IPS-20b (cell line): ENCODE data around the gene AARS2.
"Not testable (repeated sequence)": the region's sequence is repeated elsewhere in the genome, so short reads cannot be mapped to it uniquely, and the experiment has no call there.

Experiments used
- H3K27ac ChIP-seq: one replicate; pipeline ENCODE4 v1.5.1; 2013; ENCODE audit warnings: low read length
- H3K27me3 ChIP-seq: 2 replicates; pipeline ENCODE4 v1.6.1; 2013; ENCODE audit warnings: mild to moderate bottlenecking, low read length, inconsistent platforms; ENCODE audit not compliant: insufficient read depth
- H3K36me3 ChIP-seq: 2 replicates; pipeline ENCODE4 v1.6.1; 2013; ENCODE audit warnings: low read depth, mild to moderate bottlenecking, inconsistent platforms, low read length, moderate library complexity; ENCODE audit not compliant: insufficient read depth
- H3K4me1 ChIP-seq: 2 replicates; pipeline ENCODE4 v1.6.1; 2013; ENCODE audit warnings: mild to moderate bottlenecking, control low read depth, inconsistent platforms, low read length, moderate library complexity; ENCODE audit not compliant: insufficient read depth
- H3K4me3 ChIP-seq: 2 replicates; pipeline ENCODE4 v1.5.1; 2013; ENCODE audit warnings: mild to moderate bottlenecking, low read length, inconsistent platforms
- H3K9ac ChIP-seq: 2 replicates; pipeline ENCODE4 v1.6.1; 2013; ENCODE audit warnings: low read depth, mild to moderate bottlenecking, inconsistent platforms, low read length, moderate library complexity
- H3K9me3 ChIP-seq: 2 replicates; pipeline ENCODE4 v1.6.1; 2013; ENCODE audit warnings: mild to moderate bottlenecking, low read depth, low read length, inconsistent platforms; ENCODE audit not compliant: insufficient read depth

Gene AARS2

DNA sequence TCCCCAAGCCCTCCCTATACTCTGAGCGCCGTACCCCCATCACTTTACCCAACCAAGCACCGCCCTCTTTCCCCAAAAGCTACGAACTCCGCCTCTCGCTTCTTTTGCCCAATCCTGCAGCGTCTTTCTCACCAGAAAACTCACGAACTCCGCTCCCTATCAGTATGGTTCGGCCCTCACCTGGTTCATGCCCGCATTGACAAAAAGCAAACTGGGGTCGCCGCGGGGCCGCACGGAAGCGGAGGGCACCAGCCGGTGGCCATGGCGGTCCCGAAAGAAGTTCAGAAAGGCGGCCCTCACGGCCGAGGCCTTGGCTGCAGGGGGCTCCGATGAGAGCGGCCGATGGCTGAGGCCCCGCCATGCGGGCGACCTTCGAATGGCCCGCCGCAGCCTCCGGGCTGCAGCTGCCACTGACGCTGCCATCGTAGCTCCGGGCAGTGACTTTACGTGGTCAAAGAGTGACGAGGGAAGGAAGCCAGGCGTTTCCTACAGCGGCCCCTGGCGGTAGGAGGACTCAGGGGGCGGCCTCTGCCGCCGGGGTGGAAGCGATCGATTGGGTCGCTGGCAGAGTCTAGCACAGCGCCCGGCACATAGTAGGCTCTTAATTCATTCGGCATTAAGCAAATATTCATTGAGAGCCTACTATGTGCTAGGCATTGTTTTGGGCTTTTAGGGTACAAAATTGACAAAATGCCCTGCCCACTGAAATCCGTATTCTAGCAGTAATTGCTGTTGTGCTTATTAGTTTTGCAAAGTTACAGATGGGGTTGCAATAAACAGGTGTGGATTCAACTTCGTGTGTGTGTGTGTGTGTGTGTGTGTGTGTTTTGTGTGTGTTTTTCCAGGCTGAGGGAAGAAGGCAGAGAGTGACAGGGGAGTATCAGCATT, at the start of gene AARS2:
TSS of gene AARS2 (minus strand) at position 447 of the 888 bp plus-strand sequence. CDS start at position 423, 24 bp downstream.
- peak within 1 kb of the TSS; percentile 74 for H3K4me3 ChIP-seq
- no peaks in the 10 kb centered on the region for H3K4me1 ChIP-seq
- no peaks in the 10 kb centered on the region for H3K9me3 ChIP-seq
- H3K27ac ChIP-seq = no peak within 1 kb of the TSS
- H3K27me3 ChIP-seq = no peaks in the 10 kb centered on the region
- peaks cover 35% of the 10 kb centered on the region for H3K36me3 ChIP-seq
- peak within 1 kb of the TSS; percentile 80 for H3K9ac ChIP-seq

DNA sequence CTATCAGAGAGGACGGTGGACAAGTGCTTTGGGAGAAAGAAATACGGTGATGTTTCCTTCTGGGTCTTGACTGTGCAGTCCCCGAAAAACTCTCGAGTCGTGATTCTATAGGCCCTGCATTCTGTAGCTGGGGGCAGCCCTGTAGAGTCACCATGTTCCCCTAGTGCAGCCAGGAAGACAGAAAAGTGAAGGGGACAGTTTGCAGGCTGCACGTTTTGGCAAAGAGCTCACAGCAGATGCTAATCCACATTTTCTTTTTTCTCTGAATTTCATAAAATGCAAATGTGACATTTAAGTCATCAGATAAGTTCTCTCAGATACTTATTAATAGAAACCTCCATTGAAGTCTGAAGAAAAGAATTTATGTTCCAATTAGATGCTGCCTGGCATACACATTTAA, 48.8 kb upstream of the AARS2 start:
- Histone ChIP-seq H3K4me1 (no peaks in the 10 kb centered on the region), H3K27ac (no peak overlapping the region), H3K36me3 (no peaks in the 10 kb centered on the region), H3K27me3 (no peaks in the 10 kb centered on the region), H3K4me3 (no peak overlapping the region), H3K9me3 (no peaks in the 10 kb centered on the region), H3K9ac (no peak overlapping the region)

DNA sequence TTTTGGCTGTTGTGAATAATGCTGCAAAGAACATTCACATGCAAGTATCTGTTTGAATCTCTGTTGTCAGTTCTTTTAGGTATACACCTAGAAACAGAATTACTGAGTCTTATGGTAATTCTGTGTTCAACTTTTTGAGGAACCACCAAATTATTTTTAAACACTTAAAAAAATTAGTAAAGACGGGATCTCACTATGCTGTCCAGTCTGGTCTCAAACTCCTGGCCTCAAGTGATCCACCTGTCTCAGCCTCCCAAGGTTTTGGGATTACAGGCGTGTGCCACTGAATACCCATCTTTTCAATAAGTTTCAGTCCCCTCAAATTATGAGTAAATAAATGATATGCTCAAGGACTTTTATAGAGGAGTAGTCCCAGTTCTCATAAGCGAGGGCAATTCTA, 46.8 kb upstream of the AARS2 start:
- Histone ChIP-seq H3K4me3 (no peak overlapping the region), H3K27ac (no peak overlapping the region), H3K27me3 (no peaks in the 10 kb centered on the region), H3K4me1 (no peaks in the 10 kb centered on the region), H3K9me3 (no peaks in the 10 kb centered on the region), H3K36me3 (no peaks in the 10 kb centered on the region), H3K9ac (no peak overlapping the region)

DNA sequence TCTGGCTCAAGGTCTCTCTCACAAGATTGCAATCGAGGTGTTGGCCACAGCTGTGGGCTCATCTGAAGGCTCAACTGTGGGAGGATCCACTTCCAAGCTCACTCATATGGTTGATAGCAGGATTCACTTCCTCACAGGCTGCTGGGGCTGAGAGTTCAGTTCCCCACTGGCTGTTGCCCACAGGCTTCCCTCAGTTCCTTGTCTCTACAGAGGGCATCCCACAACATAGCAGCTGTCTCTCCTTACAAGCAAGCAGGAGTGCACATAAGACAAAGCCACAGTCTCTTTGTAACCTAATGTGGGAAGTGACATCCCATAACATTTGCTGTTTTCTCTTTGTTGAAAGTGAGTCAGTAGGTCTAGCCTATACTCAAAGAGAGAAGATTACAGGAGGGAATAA, 43.3 kb upstream of the AARS2 start:
- H3K4me1 ChIP-seq = no peaks in the 10 kb centered on the region

DNA sequence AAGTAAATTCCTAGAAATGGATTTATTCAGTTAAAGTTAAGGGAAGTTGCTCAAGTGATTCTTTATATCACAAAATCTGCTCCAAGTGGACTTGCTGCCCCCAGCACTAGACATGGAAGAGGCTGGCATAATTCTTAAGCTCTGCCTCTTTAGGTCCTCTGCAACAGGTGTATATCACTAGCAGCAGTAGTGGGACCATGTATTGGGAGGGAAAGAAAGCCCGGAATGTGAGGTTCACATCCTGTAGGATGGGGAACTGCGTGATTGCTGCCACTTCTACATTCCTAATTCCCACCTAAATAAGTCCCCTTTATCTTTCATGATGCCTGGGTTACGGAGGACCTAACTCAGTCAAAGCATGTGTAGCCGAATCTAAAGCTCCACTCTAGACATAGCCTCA, 42.5 kb upstream of the AARS2 start:
- H3K4me1 ChIP-seq = no peaks in the 10 kb centered on the region
- H3K27me3 ChIP-seq = no peaks in the 10 kb centered on the region
- H3K36me3 ChIP-seq = no peaks in the 10 kb centered on the region
- H3K4me3 ChIP-seq = no peak overlapping the region
- H3K27ac ChIP-seq = no peak overlapping the region
- no peaks in the 10 kb centered on the region for H3K9me3 ChIP-seq
- no peak overlapping the region for H3K9ac ChIP-seq

More for the DNA sequence above, 43.3 kb upstream of the AARS2 start:
- Histone ChIP-seq H3K4me3 (no peak overlapping the region), H3K9me3 (no peaks in the 10 kb centered on the region), H3K9ac (no peak overlapping the region), H3K27ac (no peak overlapping the region), H3K27me3 (no peaks in the 10 kb centered on the region), H3K36me3 (no peaks in the 10 kb centered on the region)

DNA sequence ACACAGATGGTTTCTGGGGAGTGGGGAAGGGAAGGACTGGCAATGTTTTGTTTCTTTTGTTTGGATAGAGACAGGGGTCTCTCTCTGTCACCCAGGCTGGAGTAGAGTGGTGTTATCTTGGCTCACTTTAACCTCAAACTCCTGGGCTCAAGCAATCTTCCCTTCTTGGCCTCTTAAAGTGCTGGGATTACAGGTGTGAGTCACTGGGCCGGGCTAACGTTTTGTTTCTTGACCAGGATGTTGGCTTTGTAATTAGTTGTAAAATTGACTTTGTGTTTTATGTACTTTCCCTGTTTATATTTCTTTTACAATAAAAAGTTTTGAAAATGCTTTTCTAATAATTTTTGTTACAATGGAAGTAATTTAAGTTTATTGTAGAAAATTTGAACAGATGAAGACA, 40.2 kb upstream of the AARS2 start:
- Histone ChIP-seq H3K9me3 (no peaks in the 10 kb centered on the region; the same call in 1 of the 2 replicates), H3K4me1 (peaks cover 8% of the 10 kb centered on the region), H3K27me3 (no peaks in the 10 kb centered on the region), H3K9ac (no peak overlapping the region), H3K4me3 (no peak overlapping the region), H3K36me3 (no peaks in the 10 kb centered on the region), H3K27ac (no peak overlapping the region)

DNA sequence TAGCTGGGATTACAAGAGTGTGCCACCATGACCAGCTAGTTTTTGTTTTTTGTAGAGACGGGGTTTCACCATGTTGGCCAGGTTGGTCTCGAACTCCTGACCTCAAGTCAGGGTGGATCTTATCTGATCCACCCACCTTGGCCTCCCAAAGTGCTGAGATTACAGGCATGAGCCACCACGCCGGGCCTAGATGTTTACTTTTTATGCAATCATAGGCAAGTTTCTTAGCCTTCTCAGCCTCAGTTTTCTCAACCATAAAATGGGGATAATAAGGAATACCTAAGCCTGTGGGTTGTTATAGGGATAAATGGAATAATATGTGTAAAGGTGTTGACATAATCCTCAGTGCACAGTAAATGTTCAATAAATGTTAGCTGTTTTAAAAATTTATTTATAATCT, 39.1 kb upstream of the AARS2 start:
- Histone ChIP-seq H3K9ac (no peak overlapping the region), H3K4me1 (peaks cover 8% of the 10 kb centered on the region), H3K36me3 (no peaks in the 10 kb centered on the region), H3K27me3 (no peaks in the 10 kb centered on the region), H3K4me3 (no peak overlapping the region), H3K27ac (no peak overlapping the region), H3K9me3 (no peaks in the 10 kb centered on the region; the same call in 1 of the 2 replicates)

DNA sequence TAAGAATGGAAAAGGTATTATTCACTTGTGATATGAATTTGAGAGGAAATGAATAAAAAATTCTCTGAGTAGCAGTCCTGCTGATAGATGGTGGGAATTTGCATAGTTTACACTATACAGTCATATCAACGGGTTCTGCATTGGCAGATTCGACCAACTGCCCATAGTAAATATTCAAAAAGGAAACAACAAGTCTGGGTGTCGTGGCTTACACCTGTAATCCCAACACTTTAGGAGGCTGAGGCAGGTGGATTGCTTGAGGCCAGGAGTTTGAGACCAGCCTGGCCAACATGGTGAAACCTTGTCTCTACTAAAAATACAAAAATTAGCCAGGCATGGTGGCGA, 37.5 kb upstream of the AARS2 start:
- not testable (repeated sequence) for H3K27me3 ChIP-seq, H3K9me3 ChIP-seq, H3K4me3 ChIP-seq, H3K4me1 ChIP-seq, H3K36me3 ChIP-seq, H3K9ac ChIP-seq, H3K27ac ChIP-seq

DNA sequence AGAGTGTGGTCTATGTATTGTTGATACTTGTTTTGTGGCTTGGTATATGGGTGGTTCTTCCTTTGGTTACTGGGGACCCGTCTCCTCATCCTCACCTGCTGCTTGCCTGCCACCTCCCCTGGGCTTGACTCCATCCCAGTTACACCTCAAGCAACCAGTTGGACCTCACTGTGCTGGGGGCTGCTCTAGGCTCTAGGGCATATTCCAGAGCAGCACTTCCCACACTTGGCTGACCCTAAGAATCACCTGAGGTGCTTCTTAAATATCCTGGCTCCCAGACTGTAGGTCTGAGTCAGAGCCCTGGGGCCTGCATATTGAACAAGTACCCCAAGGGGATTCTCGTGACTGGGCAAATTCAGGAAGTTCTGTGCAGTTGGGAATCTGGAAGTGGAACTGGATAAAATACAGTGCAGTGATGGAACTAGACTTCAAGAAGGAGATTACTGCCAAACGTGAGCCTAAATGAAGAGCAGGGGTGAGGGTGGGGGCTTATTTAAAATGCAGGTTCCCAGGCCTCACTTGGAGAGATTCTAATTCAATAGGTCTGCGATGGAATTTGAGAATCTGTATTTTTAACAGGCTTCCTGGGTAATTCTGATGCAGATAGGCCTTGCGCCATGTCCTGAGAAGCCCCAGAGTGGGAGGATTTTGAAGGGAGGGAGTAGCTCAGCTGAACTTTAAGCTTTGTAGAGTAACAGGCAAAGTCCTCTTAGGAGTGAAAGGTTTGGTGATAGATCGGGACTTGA, 36.9 kb upstream of the AARS2 start:
- peaks cover 8% of the 10 kb centered on the region for H3K4me1 ChIP-seq
- H3K4me3 ChIP-seq = no peak overlapping the region; the same call in 1 of the 2 replicates
- no peak overlapping the region for H3K27ac ChIP-seq
- no peaks in the 10 kb centered on the region; the same call in 1 of the 2 replicates for H3K9me3 ChIP-seq
- H3K36me3 ChIP-seq = no peaks in the 10 kb centered on the region
- H3K9ac ChIP-seq = no peak overlapping the region
- H3K27me3 ChIP-seq = no peaks in the 10 kb centered on the region

DNA sequence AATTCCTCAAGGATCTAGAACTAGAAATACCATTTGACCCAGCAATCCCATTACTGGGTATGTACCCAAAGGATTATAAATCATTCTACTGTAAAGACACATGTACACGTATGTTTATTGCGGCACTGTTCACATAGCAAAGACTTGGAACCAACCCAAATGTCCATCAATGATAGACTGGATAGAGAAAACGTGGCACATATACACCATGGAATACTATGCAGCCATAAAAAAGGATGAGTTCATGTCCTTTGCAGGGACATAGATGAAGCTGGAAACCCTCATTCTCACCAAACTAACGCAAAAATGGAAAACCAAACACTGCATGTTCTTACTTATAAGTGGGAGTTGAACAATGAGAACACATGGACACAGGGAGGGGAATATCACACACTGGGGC, 33.7 kb upstream of the AARS2 start:
- H3K27me3 ChIP-seq = peaks cover 19% of the 10 kb centered on the region
- H3K9ac ChIP-seq, H3K4me1 ChIP-seq, H3K36me3 ChIP-seq, H3K9me3 ChIP-seq, H3K27ac ChIP-seq, H3K4me3 ChIP-seq: not testable (repeated sequence)

DNA sequence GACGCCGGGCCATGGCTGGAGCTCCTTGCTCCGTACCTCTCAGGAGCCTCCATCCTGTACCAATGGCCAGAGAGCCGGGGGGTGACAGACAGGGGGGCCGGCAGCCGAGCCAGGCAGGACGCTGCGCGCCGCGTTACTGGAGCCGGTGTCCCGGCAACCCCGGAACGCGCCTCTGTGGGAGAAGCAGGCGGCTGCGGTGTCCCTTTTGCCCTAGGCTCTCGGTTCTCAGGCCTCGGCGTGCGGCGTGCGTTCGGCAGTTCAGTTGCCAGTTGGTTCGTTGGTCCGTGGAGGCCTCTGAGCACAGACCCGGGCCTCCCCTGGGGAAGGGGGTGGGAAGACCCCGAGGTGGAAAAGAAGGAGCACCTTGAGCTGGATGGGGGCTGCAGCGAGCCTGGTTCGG, 29.3 kb upstream of the AARS2 start, which contains the start of gene SPATS1:
TSS of gene SPATS1 (plus strand) at position 162 of the 400 bp plus-strand sequence. CDS start 446 bp downstream, outside the sequence.
- Histone ChIP-seq H3K36me3 (no peaks in the 10 kb centered on the region), H3K9me3 (no peaks in the 10 kb centered on the region), H3K9ac (no peak within 1 kb of the TSS), H3K27ac (no peak within 1 kb of the TSS), H3K27me3 (peaks cover 21% of the 10 kb centered on the region), H3K4me1 (no peaks in the 10 kb centered on the region), H3K4me3 (no peak within 1 kb of the TSS)

DNA sequence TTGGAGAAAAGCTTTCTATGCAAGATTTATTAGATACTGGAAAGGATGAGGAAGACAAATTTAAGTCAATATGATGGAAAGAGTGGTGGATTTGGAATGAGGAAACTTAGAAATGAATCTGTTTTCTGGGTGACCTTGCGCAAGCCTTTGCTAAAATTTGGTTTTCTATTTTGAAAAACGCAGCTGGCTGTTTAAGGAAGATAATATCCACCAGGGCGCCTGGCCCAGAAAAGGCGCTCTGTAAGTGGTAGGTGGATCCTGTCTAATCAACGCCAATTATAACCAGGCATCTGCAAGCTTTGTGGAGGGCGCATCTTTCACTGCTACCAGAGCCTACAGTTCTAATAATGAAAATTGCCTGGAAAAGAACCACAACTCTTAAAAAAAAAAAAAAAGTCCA, 28.9 kb upstream of the AARS2 start:
- H3K27me3 ChIP-seq = peaks cover 21% of the 10 kb centered on the region
- H3K27ac ChIP-seq = no peak overlapping the region
- H3K9me3 ChIP-seq = no peaks in the 10 kb centered on the region
- H3K9ac ChIP-seq = no peak overlapping the region
- no peaks in the 10 kb centered on the region for H3K4me1 ChIP-seq
- H3K36me3 ChIP-seq = no peaks in the 10 kb centered on the region
- H3K4me3 ChIP-seq = no peak overlapping the region
